Activated T-cell treated with anti-CD3 and anti-CD28 coated beads, Interleukin-2, amount 50 U/mL, for 24 hours (primary cell): ENCODE data around the gene ST6GAL1.

ENCODE experiments used
- DNase-seq: peaks from one replicate; pipeline ENCODE4 v3.0.0-alpha.2; 2020
- H3K27ac Mint-ChIP-seq: 2 replicates; pipeline ENCODE4 v1.8.0; 2020; ENCODE audit warnings: mild to moderate bottlenecking, mixed read lengths
- H3K27me3 Mint-ChIP-seq: 2 replicates; pipeline ENCODE4 v1.8.0; 2020; ENCODE audit warnings: mixed read lengths
- H3K36me3 Mint-ChIP-seq: 2 replicates; pipeline ENCODE4 v1.8.0; 2020; ENCODE audit warnings: low read depth, mixed read lengths
- H3K4me1 Mint-ChIP-seq: 2 replicates; pipeline ENCODE4 v1.8.0; 2020; ENCODE audit warnings: low read depth, mixed read lengths
- H3K4me3 Mint-ChIP-seq: 2 replicates; pipeline ENCODE4 v1.8.0; 2020; ENCODE audit warnings: mild to moderate bottlenecking, moderate library complexity, mixed read lengths
- H3K9me3 Mint-ChIP-seq: 2 replicates; pipeline ENCODE4 v1.8.0; 2020; ENCODE audit warnings: mixed read lengths

ST6GAL1 gene

DNA sequence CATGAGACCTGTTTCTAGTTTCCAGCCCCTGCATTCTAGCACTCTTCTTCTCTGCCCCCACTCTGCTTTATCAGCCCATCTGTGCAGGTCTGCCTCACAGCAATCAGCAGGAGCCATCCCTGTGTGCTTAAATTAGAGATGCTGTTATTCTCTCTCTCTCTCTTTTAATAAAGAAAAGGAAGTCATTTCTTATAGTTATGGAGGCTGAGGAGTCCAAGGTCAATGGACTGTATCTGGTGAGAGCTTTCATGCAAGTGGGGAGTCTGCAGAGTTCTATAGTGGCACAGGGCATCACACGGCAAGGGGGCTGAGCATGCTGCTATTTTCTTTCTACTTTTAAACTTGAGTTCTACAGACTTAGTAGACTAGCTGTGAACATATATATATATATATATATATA, 4.5 kb upstream of the ST6GAL1 start:
- H3K36me3 Mint-ChIP-seq = peaks cover 4% of the 10 kb centered on the region
- DNase-seq = no peak
- peaks cover 9% of the 10 kb centered on the region for H3K4me1 Mint-ChIP-seq
- no peaks in the 10 kb centered on the region for H3K27me3 Mint-ChIP-seq
- H3K9me3 Mint-ChIP-seq = no peaks in the 10 kb centered on the region
- no peak overlapping the region for H3K27ac Mint-ChIP-seq
- H3K4me3 Mint-ChIP-seq = no peak overlapping the region

DNA sequence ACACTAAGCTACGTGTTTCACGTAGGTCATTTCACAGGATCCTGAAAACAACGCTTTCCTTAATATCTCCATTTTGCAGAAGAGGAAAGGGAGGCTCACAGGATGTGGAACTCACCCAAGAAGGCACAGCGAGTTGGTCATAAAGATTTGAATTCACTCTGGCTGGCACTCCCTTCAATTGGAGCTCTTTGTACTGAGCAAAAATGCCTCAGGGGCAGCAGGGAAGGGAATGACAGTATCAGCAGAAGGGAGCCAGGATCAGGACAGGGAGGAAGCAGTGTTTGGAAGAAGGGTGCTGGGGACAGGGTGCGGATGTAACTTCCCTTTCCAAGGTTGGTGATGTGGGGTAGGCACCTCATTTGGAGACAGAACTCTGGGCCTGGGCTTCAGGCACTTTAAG, 1.1 kb upstream of the ST6GAL1 start:
- Mint-ChIP-seq H3K27ac (no peak overlapping the region), H3K27me3 (no peaks in the 10 kb centered on the region), H3K4me3 (no peak overlapping the region), H3K36me3 (peaks cover 37% of the 10 kb centered on the region), H3K9me3 (no peaks in the 10 kb centered on the region), H3K4me1 (peaks cover 31% of the 10 kb centered on the region)
- no peak for DNase-seq

DNA sequence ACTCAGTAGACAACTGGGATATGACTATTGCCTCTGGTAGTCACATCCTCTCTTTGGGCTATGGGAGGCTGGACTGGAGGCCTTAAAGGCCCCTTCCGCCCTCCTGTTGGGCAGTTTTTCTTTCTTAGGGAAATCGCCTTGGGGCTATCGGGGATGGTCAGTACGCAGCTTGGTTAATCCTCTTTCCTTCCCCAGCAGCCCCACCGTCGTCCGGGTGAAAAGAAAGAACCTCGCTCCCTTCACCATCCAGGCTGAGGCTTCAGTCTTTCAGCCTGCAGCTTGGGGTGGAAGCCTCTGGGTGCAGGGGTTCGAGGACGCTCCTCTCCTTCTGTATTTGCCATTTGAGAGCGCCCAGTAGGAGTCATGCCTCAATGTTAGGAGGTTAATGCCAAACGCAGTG, 641 bp upstream of the ST6GAL1 start:
- H3K27ac Mint-ChIP-seq = peak overlapping the region; percentile 96
- H3K4me1 Mint-ChIP-seq = peaks cover 31% of the 10 kb centered on the region
- H3K36me3 Mint-ChIP-seq = peaks cover 40% of the 10 kb centered on the region
- H3K9me3 Mint-ChIP-seq = no peaks in the 10 kb centered on the region
- no peak for DNase-seq
- no peaks in the 10 kb centered on the region for H3K27me3 Mint-ChIP-seq
- peak overlapping the region; percentile 98 for H3K4me3 Mint-ChIP-seq

DNA sequence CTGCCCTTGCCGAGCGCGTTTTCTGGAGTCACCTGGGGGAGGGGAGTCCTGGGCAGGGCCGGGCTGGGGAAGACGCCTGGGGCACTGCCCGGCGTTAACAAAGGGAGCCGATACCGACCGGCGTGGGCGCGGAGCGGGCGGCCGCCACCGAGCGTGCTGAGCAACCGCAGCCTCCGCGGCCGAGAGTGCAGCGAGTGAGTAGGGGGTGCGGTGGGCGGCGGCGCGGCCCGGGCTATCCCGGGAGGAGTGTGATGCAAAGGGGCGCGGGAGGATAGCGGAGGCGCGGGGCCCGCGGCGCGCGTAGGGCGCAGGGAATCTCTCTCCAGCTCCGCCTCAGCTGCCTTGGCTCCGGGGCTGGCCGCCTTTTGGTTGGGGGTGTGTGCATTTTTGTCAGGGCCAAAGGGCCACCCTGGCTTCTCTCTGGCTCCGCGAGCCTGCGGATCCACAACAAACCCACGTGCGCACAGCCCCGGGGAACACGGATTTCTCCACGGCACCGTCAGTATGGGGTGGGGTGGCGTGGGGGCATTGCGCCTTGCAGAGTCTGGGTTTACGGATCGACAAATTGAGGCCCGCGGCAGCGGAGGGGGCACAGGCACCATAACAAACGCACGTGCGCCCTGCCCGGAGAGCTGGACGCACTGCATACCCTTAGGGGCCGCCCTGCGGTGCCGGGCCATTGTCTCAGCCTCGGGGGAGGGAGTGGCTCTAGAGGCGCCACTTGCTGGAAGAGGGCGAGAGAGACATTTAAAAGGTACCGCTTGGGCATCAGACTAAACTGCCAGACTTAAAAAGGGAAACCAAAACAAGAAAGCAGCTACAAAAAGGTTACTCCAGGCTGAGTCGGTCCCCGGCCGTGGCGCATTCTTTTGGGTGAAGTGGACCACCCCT, 560 bp downstream of the ST6GAL1 start:
- H3K27me3 Mint-ChIP-seq = no peaks in the 10 kb centered on the region
- H3K4me3 Mint-ChIP-seq = peak overlapping the region; percentile 98
- peaks cover 52% of the 10 kb centered on the region for H3K36me3 Mint-ChIP-seq
- DNase-seq = peak; percentile 77
- H3K4me1 Mint-ChIP-seq = peaks cover 40% of the 10 kb centered on the region
- H3K9me3 Mint-ChIP-seq = peaks cover 3% of the 10 kb centered on the region
- H3K27ac Mint-ChIP-seq = peak overlapping the region; percentile 96

DNA sequence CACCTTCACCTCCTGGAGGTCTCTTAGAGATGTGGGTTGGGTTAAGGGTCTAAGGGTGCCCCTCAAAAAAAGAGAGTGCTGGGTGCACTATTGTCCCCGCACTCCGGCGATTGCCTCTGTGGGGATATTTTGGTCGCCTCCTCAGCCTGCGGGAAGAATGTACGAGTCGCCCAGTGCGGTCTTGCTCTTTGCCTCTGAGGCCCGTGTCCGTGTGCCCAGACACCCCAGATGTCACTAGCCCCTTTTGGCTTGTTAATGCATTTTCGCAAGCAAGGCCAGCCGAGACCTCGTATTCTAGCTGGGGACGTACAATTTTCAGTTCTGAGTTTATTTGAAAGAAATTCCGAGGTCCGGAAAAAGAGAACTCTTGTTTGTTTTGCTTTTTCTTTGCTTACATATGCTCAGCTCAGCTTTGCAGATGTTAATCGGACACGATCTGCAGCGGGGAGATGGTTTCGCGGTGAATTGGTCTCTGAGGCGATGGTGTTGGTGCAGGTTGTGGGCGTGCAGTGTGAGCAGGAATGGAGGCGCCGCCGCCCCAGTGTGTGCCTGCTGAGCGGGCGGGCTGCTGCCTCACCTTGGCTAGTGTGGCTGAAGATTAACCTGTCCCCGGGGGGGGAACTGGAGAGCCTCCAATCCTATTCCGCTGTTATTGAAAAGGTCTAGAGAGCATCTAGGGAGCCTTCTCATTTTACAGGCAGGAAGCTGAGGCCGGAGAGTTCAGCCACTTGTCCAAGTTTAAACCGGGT, 1.4 kb downstream of the ST6GAL1 start:
- Mint-ChIP-seq H3K4me1 (peaks cover 45% of the 10 kb centered on the region), H3K36me3 (peaks cover 57% of the 10 kb centered on the region), H3K4me3 (peak overlapping the region; percentile 98), H3K9me3 (peaks cover 3% of the 10 kb centered on the region), H3K27ac (peak overlapping the region; percentile 96), H3K27me3 (no peaks in the 10 kb centered on the region)
- DNase-seq = peak; percentile 80

DNA sequence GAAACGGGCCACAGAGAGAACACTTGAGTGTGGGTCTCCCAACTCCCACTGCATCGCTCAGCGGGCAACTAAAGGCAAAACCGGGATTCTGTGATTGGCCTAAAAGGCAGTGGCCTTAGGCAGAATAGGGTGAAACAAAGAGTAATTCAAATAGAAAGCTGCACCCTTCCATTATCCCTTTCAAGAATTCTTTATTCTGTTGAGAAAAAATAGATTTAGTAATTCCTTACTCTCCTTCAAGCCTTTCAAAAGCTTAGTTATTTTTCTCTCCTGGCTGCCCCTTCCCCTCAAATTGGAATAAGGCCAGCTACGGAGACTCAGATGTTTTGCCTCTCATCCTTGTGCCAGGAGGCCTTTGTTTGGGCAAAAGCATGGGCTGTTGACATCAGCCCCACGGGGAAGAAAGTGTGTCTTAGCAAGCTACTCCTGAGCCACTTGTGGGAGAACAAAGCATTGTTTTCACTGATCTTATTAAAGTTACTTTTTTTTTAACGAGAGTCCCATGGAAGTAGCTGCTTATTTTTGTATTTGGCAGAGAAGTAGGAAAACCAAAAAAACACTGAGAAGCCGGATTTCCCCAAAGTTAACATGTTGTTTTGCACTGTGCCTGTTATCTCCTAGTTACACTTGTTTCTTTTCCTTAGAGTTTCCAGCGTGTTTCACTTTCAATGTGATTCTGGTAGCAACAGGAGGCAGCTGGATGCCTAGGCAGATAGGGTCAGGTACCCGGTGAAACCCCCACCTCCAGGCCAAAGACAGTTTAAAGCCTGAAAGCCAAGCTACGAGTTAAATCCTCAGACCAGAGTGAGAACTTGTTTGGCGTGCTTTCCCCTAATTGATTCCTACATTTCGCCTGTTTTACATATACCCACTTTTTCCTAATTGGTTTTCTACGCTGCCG, 2.2 kb downstream of the ST6GAL1 start:
- no peak for DNase-seq
- H3K4me3 Mint-ChIP-seq = peak overlapping the region; percentile 98
- H3K4me1 Mint-ChIP-seq = peaks cover 52% of the 10 kb centered on the region
- peaks cover 64% of the 10 kb centered on the region for H3K36me3 Mint-ChIP-seq
- peaks cover 3% of the 10 kb centered on the region for H3K9me3 Mint-ChIP-seq
- peak overlapping the region; percentile 96 for H3K27ac Mint-ChIP-seq
- no peaks in the 10 kb centered on the region for H3K27me3 Mint-ChIP-seq

DNA sequence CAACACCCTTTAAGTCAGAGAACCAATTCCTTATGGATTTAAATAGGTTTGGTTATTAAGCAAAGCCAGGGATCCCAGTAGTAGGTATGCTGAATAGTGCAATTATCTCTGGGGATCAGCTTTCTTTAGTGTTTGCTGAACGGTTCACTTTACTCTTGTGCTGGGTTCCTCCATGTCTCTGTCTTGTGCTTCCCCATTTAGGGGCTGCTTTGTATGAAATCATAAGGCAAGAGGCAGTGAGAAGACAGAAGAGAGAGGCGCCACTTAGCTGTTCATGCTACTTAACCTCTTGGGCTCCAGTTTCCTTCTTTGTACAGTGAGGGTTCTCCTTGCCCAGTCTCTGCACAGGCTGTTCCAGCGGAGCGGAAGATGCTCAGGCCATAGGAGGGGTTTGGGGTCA, 3.5 kb downstream of the ST6GAL1 start:
- Mint-ChIP-seq H3K27me3 (no peaks in the 10 kb centered on the region), H3K4me3 (no peak overlapping the region), H3K9me3 (peaks cover 3% of the 10 kb centered on the region), H3K4me1 (peaks cover 60% of the 10 kb centered on the region), H3K36me3 (peaks cover 73% of the 10 kb centered on the region), H3K27ac (no peak overlapping the region)
- no peak for DNase-seq

DNA sequence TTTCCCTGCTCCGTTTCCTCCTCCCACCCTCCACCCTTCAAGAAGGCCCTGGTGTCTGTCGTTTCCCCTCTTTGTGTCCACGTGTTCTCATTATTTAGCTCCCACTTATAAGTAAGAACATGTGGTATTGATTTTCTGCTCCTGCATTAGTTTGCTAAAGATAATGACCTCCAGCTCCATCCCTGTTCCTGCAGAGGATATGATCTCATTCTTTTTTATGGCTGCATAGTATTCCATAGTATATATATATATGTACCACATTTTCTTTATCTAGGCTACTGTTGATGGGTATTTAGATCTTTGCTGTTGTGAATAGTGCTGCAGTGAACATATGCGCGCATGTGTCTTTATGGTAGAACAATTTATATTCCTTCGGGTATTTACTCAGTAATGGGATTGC, 4.8 kb downstream of the ST6GAL1 start:
- H3K27me3 Mint-ChIP-seq = no peaks in the 10 kb centered on the region
- H3K4me3 Mint-ChIP-seq = no peak overlapping the region
- peaks cover 61% of the 10 kb centered on the region for H3K4me1 Mint-ChIP-seq
- H3K27ac Mint-ChIP-seq = no peak overlapping the region
- no peak for DNase-seq
- peaks cover 3% of the 10 kb centered on the region for H3K9me3 Mint-ChIP-seq
- peaks cover 79% of the 10 kb centered on the region for H3K36me3 Mint-ChIP-seq

DNA sequence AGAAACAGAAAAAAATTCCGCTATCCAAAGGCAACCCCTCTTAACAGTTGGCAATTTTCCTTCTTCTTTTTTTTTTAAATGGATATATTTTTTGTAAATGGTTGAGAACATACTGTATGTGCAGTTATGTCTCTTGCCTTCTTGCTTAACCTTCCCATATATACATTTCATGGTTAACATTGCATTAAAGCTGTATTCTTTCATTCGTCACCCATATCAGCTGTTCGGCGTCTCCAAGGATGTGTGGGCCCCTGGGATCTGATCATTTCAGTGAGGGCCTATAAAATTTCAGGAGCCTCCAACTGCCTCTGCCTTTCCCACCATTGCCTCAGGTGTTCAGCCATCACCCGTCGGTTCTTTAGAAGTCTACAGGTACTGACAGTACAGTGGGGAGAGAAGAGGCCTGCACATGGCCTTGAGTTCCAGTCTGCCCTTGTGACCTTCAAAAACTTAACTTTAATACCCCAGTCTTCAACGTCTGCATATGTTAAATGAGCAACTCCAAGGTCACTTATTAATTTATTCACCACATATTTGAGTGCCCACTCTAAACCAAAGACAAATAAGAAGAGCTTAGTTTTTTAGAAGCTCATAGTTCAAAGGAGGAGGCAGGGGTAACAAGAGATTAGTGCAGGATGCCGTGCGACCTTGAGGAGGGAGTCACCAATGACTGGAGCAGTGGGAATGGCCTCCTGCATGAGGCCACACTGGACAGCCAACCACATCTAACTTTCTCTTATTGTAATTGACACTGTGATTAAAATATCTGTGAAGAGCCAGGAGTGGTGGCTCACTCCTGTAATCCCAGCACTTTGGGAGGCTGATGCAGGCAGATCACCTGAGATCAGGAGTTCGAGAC, 6.9 kb downstream of the ST6GAL1 start:
- Mint-ChIP-seq H3K4me3 (no peak overlapping the region), H3K4me1 (peaks cover 71% of the 10 kb centered on the region), H3K27me3 (no peaks in the 10 kb centered on the region), H3K36me3 (peaks cover 76% of the 10 kb centered on the region), H3K9me3 (peaks cover 3% of the 10 kb centered on the region), H3K27ac (peak overlapping the region; percentile 38)
- no peak for DNase-seq

DNA sequence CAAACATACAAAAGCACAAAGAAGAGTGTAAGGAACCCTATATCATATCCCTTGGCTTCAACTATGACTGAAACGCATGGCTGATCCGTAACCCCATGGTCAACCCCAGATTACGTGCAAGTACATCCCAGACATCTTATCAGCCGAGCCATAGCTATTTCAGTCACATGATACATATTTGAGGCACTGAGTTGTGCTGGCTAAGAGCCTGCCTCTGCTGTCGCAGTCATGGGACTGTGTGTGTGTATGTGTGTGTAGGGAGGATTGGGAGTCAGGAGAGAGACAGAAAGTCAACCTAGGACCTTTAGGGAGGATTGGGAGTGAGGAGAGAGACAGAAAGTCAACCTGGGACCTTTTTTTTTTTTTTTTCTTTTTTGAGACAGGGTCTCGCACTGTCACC, 8.4 kb downstream of the ST6GAL1 start:
- Mint-ChIP-seq H3K4me3 (no peak overlapping the region), H3K27ac (no peak overlapping the region), H3K36me3 (peaks cover 73% of the 10 kb centered on the region), H3K9me3 (peaks cover 3% of the 10 kb centered on the region), H3K27me3 (no peaks in the 10 kb centered on the region), H3K4me1 (peaks cover 57% of the 10 kb centered on the region)
- no peak for DNase-seq

DNA sequence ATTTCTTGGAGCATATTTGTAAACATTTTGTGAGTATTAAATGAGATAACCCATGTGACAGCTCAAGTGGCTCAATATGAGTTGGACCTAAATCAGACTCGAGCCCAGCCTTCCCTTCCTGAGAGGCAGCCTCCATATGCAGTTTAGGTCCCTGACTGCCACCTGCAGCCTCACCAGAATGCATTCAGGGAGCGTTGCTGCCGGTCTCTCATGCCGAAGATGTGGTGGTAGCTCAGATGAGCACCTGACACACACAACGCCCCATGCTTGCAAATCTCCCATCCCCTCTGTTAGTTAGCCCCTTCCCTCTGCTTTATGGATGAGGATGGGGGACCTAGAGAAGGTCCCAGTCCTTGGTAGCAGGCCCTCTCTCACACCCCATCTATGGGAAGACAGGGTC, 9.2 kb downstream of the ST6GAL1 start:
- Mint-ChIP-seq H3K27ac (peak overlapping the region; percentile 38), H3K27me3 (no peaks in the 10 kb centered on the region), H3K4me3 (no peak overlapping the region), H3K9me3 (peaks cover 3% of the 10 kb centered on the region), H3K36me3 (peaks cover 74% of the 10 kb centered on the region), H3K4me1 (peaks cover 59% of the 10 kb centered on the region)
- no peak for DNase-seq

DNA sequence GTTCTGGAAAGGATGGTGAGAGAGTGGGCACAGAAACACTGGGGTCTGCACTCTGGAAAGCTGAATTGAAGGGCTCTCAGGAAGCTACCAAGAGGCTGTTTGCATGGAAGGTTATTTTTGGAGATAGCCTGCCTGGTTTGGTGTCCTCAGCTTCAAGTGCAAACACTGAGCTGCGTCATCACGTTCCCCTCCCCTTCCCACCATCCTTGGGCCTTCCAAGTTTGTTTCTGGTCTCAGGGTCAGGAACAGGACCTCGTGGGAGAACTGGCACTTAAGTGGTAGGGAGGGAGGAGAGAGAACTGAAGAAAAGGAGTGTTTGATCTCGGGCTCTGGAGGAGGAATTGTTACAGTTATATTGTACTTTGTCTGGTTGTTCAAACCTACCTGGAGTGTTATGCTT, 10.6 kb downstream of the ST6GAL1 start:
- H3K9me3 Mint-ChIP-seq = no peaks in the 10 kb centered on the region
- no peaks in the 10 kb centered on the region for H3K27me3 Mint-ChIP-seq
- H3K27ac Mint-ChIP-seq = no peak overlapping the region
- no peak for DNase-seq
- peaks cover 71% of the 10 kb centered on the region for H3K36me3 Mint-ChIP-seq
- H3K4me3 Mint-ChIP-seq = no peak overlapping the region
- peaks cover 53% of the 10 kb centered on the region for H3K4me1 Mint-ChIP-seq

DNA sequence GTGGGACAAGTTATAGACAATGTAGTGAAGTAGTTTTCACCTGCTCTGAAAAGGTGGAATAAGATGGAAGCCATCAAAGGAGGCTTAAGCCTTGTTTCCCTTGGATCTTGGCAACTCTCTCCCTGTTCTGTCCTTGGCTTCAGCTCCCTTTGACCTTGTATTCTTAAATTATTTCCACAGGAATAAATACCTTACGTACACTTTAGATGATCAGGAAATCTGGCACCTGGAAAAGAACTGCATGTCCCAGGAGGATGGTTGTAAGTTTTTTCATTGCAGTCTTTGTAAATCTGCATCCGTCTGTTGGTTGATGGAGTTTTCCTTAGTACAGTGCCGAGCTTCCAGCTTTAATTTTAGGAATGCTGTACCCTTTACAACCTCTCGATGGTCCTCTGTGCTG, 11.8 kb downstream of the ST6GAL1 start:
- H3K9me3 Mint-ChIP-seq = no peaks in the 10 kb centered on the region
- DNase-seq = no peak
- no peak overlapping the region for H3K27ac Mint-ChIP-seq
- H3K4me3 Mint-ChIP-seq = no peak overlapping the region
- peaks cover 54% of the 10 kb centered on the region for H3K4me1 Mint-ChIP-seq
- H3K27me3 Mint-ChIP-seq = no peaks in the 10 kb centered on the region
- H3K36me3 Mint-ChIP-seq = peaks cover 71% of the 10 kb centered on the region
